Endothelial cell of umbilical vein (primary cell): ENCODE data around the gene GBE1. TPM values are rescaled to one million over a fixed set of nuclear protein-coding genes. Genes with fewer than 3 reads are reported as not detected.

Source experiments
- BruUV-seq: library from RNA; stranded (reverse); fragments of 400-500 nt; replicated peaks from 2 replicates; lab custom pipeline; 2021; lab: Mats Ljungman, UMichigan
- CTCF ChIA-PET: fragments of 300-600, 350-600 bp; sonication (Branson Sonifier 250); formaldehyde crosslinking; loops from one replicate; lab custom pipeline; 2021; ENCODE audit warnings: antibody characterized with exemption, inconsistent platforms; lab: Charles Lee
- POLR2A ChIA-PET: fragments of 300-600, 350-600 bp; sonication (Branson Sonifier 250); formaldehyde crosslinking; loops from one replicate; lab custom pipeline; 2021; ENCODE audit warnings: antibody characterized with exemption, inconsistent platforms; lab: Charles Lee
- DNase-seq: peaks from one replicate; pipeline ENCODE4 v3.0.0-alpha.2; 2011; ENCODE audit warnings: low read depth, low spot score
- FAIRE-seq: peaks from 2 replicates; lab custom pipeline; 2011; peaks lifted over from hg19 to GRCh38; lab: Jason Lieb, UNC
- H2AFZ ChIP-seq: 2 replicates; pipeline ENCODE4 v1.6.0; 2012; ENCODE audit warnings: low read depth, low read length, control low read depth, inconsistent platforms
- H3K27ac ChIP-seq: 2 replicates; pipeline ENCODE4 v1.5.1; 2011; ENCODE audit warnings: low read depth, mild to moderate bottlenecking, control low read depth, low read length, moderate library complexity; ENCODE audit not compliant: insufficient read depth
- H3K27me3 ChIP-seq, 2 experiments: 2 replicates each; pipeline versions ENCODE4 v1.6.0 to v1.6.1; 2011; ENCODE audit warnings: low read length in 2 of 2, mixed read lengths in 1 of 2; ENCODE audit not compliant: control insufficient read depth in 2 of 2, insufficient read depth in 2 of 2
- H3K36me3 ChIP-seq, 2 experiments: 2 replicates in 1 of 2; 3 replicates in 1 of 2; pipeline ENCODE4 v1.5.1; 2011; ENCODE audit warnings: low read length in 2 of 2, mild to moderate bottlenecking in 1 of 2, moderate library complexity in 1 of 2; ENCODE audit not compliant: control insufficient read depth in 2 of 2, insufficient read depth in 2 of 2; ENCODE audit errors: extremely low read depth in 1 of 2
- H3K4me1 ChIP-seq: 3 replicates; pipeline ENCODE4 v1.5.1; 2011; ENCODE audit warnings: mild to moderate bottlenecking, low read length; ENCODE audit not compliant: control insufficient read depth, insufficient read depth; ENCODE audit errors: extremely low read depth
- H3K4me2 ChIP-seq: 2 replicates; pipeline ENCODE4 v1.6.1; 2011; ENCODE audit warnings: low read length, control low read depth, mixed read lengths; ENCODE audit not compliant: insufficient read depth
- H3K4me3 ChIP-seq, 3 experiments: fragments of 200-600 bp in 1 of 3; sonication (generic), shearing (Covaris generic) in 1 of 3; replicated peaks in 1 of 3; 2 replicates each; pipeline ENCODE4 v1.5.1; 2011 to 2016; ENCODE audit warnings: control low read depth in 3 of 3, low read length in 3 of 3, mild to moderate bottlenecking in 2 of 3, inconsistent platforms in 1 of 3, low read depth in 1 of 3, moderate library complexity in 1 of 3; ENCODE audit not compliant: insufficient read depth in 1 of 3
- H3K79me2 ChIP-seq: 2 replicates; pipeline ENCODE4 v1.6.0; 2012; ENCODE audit warnings: low read length, inconsistent platforms; ENCODE audit not compliant: control insufficient read depth, insufficient read depth
- H3K9ac ChIP-seq: replicated peaks from 2 replicates; pipeline ENCODE3; 2011; ENCODE audit warnings: low read length, control low read depth; ENCODE audit not compliant: insufficient read depth; ENCODE audit errors: extremely low read depth
- H3K9me1 ChIP-seq: replicated peaks from 3 replicates; pipeline ENCODE4 v1.6.0; 2011; ENCODE audit warnings: mild to moderate bottlenecking, low read length; ENCODE audit not compliant: control insufficient read depth, insufficient read depth; ENCODE audit errors: extremely low read depth
- H3K9me3 ChIP-seq: replicated peaks from 2 replicates; pipeline ENCODE4 v1.5.1; 2012; ENCODE audit warnings: low read length, inconsistent platforms; ENCODE audit not compliant: control insufficient read depth, insufficient read depth
- H4K20me1 ChIP-seq: replicated peaks from 2 replicates; pipeline ENCODE3; 2011; ENCODE audit warnings: mild to moderate bottlenecking, low read length; ENCODE audit not compliant: control insufficient read depth, insufficient read depth; ENCODE audit errors: extremely low read depth
- CTCF ChIP-seq, 2 donors: IDR thresholded peaks; 1 replicate in 1 of 2; 2 replicates in 1 of 2; pipeline ENCODE4 v1.5.1; 2011; ENCODE audit warnings: low read length in 2 of 2, mild to moderate bottlenecking in 2 of 2, moderate library complexity in 2 of 2, control low read depth in 1 of 2, inconsistent platforms in 1 of 2, low read depth in 1 of 2; ENCODE audit not compliant: insufficient read depth in 1 of 2; ENCODE audit errors: extremely low read depth in 1 of 2
- EZH2 ChIP-seq: IDR thresholded peaks from 2 replicates; pipeline ENCODE4 v1.6.1; 2012; ENCODE audit warnings: borderline replicate concordance, low read depth, mild to moderate bottlenecking, moderate library complexity, low read length, inconsistent platforms; ENCODE audit not compliant: severe bottlenecking
- FOS ChIP-seq: IDR thresholded peaks from 2 replicates; pipeline ENCODE4 v1.6.1; 2011; ENCODE audit warnings: mild to moderate bottlenecking, low read length, moderate library complexity, borderline replicate concordance; ENCODE audit not compliant: insufficient read depth
- GATA2 ChIP-seq: IDR thresholded peaks from 2 replicates; pipeline ENCODE4 v1.7.0; 2011; ENCODE audit warnings: low read depth, mild to moderate bottlenecking, moderate library complexity, mixed read lengths, low read length; ENCODE audit not compliant: insufficient read length, insufficient read depth
- MAX ChIP-seq: IDR thresholded peaks from 2 replicates; pipeline ENCODE4 v1.6.1; 2011; ENCODE audit not compliant: insufficient read depth, insufficient read length
- MYC ChIP-seq: IDR thresholded peaks from one replicate; pipeline ENCODE4 v1.6.1; 2011; ENCODE audit warnings: mild to moderate bottlenecking, low read depth, low read length
- POLR2A ChIP-seq: IDR thresholded peaks from 2 replicates; pipeline ENCODE4 v1.6.1; 2012; ENCODE audit warnings: low read depth, mild to moderate bottlenecking, control low read depth, low read length
- POLR2AphosphoS5 ChIP-seq: IDR thresholded peaks from 2 replicates; pipeline ENCODE4 v1.6.1; 2012; ENCODE audit warnings: low read depth, mild to moderate bottlenecking, control low read depth, low read length, moderate library complexity; ENCODE audit not compliant: insufficient read depth
- dilution Hi-C: fragments of 300-500 bp; cut with MboI; formaldehyde crosslinking; loops from one replicate; pipeline ENCODE4 v1.15.0; 2019; ENCODE audit warnings: low sequenced_read_pairs; ENCODE audit not compliant: extremely low pct_ligation_motif_present
- intact Hi-C: fragments of 100-400 bp; cut with micrococcal nuclease; formaldehyde crosslinking; loops from one replicate; pipeline ENCODE4 v1.10.0; 2022
- polyA plus RNA-seq, 4 experiments: library from polyadenylated mRNA; depleted of rRNA in 3 of 4; stranded (reverse) in 3 of 4; unstranded in 1 of 4; fragments of >200 nt; gene quantifications; 2 replicates each; pipeline versions ENCODE4 v1.2.1 to v1.2.3, GENCODE V29; 2011 to 2012; ENCODE audit warnings: missing spikeins in 1 of 4
- total RNA-seq: library from RNA; stranded (reverse); gene quantifications from 2 replicates; pipeline ENCODE4 v1.2.3, GENCODE V29; 2021

GBE1 gene
- total and polyA plus RNA-seq, 2 donors (not counting 3 experiments of a cell fraction or from before 2014, with no cell fraction given), result 35.9 to 110 TPM

- no TSS peak for BruUV-seq
- H3K27ac ChIP-seq, result no peak overlapping the region
- no peaks in the 10 kb centered on the region for H3K4me1 ChIP-seq
- TF ChIP-seq MAX (no peak), FOS (no peak), CTCF (IDR thresholded peaks at IDR 0.05; ENCODE audit: extremely low read depth in 1 of 2, insufficient read depth in 1 of 2, low read depth in 1 of 2, low read length in 2 of 2) (no peak), POLR2AphosphoS5 (no peak), EZH2 (no peak), GATA2 (no peak), POLR2A (no peak), MYC (no peak)
- no peak for FAIRE-seq
- no peaks in the 10 kb centered on the region for H3K79me2 ChIP-seq
- intact Hi-C loops (no loop called here), dilution Hi-C loops (no loop called here)
- no peaks in the 10 kb centered on the region for H3K36me3 ChIP-seq
- H2AFZ ChIP-seq, result no peak overlapping the region
- H3K9me3 ChIP-seq, result no peaks in the 10 kb centered on the region
- H3K4me3 ChIP-seq, result no peak overlapping the region
- no peak overlapping the region for H3K4me2 ChIP-seq
- no peaks in the 10 kb centered on the region for H3K27me3 ChIP-seq
- CTCF ChIA-PET, result no interaction called here
- POLR2A ChIA-PET, result no interaction called here
- DNase-seq, result no peak
- H3K9ac ChIP-seq, result no peak overlapping the region
- no peaks in the 10 kb centered on the region for H3K9me1 ChIP-seq
- no peaks in the 10 kb centered on the region for H4K20me1 ChIP-seq
Observed at GRCh38 chr3:81612768-81613167, 148.7 kb downstream of the GBE1 start.
